IMR-90 (cell line): ENCODE results near the gene OCIAD1. TPM values are rescaled to one million over a fixed set of nuclear protein-coding genes. Genes with fewer than 3 reads are reported as not detected.

Source experiments
- ATAC-seq: fragments of 200-7000 bp; cut with Tn5 transposase; 2 replicates; pipeline ENCODE4 v1.9.1; 2020; ENCODE audit warnings: low read depth, mild to moderate bottlenecking, moderate library complexity
- BruUV-seq: library from RNA; stranded (reverse); fragments of 400-500 nt; replicated peaks from 2 replicates; lab custom pipeline; 2021; lab: Mats Ljungman, UMichigan
- CTCF ChIA-PET: fragments of 300-600 bp; formaldehyde crosslinking; extraction: SDS; loops from one replicate; lab custom pipeline; 2021; ENCODE audit warnings: antibody characterized with exemption; lab: Yijun Ruan, JAX
- POLR2A ChIA-PET: fragments of 300-600 bp; sonication (Branson Sonifier 250); formaldehyde crosslinking; loops from one replicate; lab custom pipeline; 2022; ENCODE audit warnings: antibody characterized with exemption; ENCODE audit not compliant: unreplicated experiment; lab: Charles Lee
- DNase-seq: peaks from one replicate; pipeline ENCODE4 v3.0.0; 2013
- H2AFZ ChIP-seq: replicated peaks from 2 replicates; pipeline ENCODE3; 2013; ENCODE audit warnings: low read length, mild to moderate bottlenecking; ENCODE audit not compliant: poor library complexity
- H2AK5ac ChIP-seq: 2 replicates; pipeline ENCODE4 v1.6.1; 2013; ENCODE audit warnings: low read depth, low read length, inconsistent platforms
- H2AK9ac ChIP-seq: replicated peaks from 2 replicates; pipeline ENCODE3; 2013; ENCODE audit warnings: mild to moderate bottlenecking, low read depth, low read length, moderate library complexity; ENCODE audit not compliant: poor library complexity
- H2BK120ac ChIP-seq: 2 replicates; pipeline ENCODE4 v1.6.1; 2013; ENCODE audit warnings: low read depth, low read length, inconsistent platforms
- H2BK15ac ChIP-seq: 3 replicates; pipeline ENCODE4 v1.6.1; 2013; ENCODE audit warnings: low read depth, low read length, inconsistent platforms
- H2BK20ac ChIP-seq: 2 replicates; pipeline ENCODE4 v1.6.1; 2013; ENCODE audit warnings: low read depth, mild to moderate bottlenecking, inconsistent platforms, low read length, moderate library complexity
- H2BK5ac ChIP-seq: 2 replicates; pipeline ENCODE4 v1.6.1; 2013; ENCODE audit warnings: mild to moderate bottlenecking, low read depth, low read length, inconsistent platforms; ENCODE audit not compliant: poor library complexity, severe bottlenecking
- H3K14ac ChIP-seq: replicated peaks from 2 replicates; pipeline ENCODE4 v1.6.1; 2013; ENCODE audit warnings: low read depth, low read length, inconsistent platforms
- H3K18ac ChIP-seq: 2 replicates; pipeline ENCODE4 v1.6.1; 2013; ENCODE audit warnings: low read depth, low read length, control low read depth
- H3K23ac ChIP-seq: 2 replicates; pipeline ENCODE4 v1.6.1; 2013; ENCODE audit warnings: low read depth, low read length, inconsistent platforms
- H3K27ac ChIP-seq: 2 replicates; pipeline ENCODE4 v1.5.1; 2013; ENCODE audit warnings: mild to moderate bottlenecking, control low read depth, low read length; ENCODE audit not compliant: insufficient read depth
- H3K27me3 ChIP-seq: 2 replicates; pipeline ENCODE4 v1.6.1; 2013; ENCODE audit warnings: low read length; ENCODE audit not compliant: control insufficient read depth, insufficient read depth
- H3K36me3 ChIP-seq: 2 replicates; pipeline ENCODE4 v1.6.1; 2013; ENCODE audit warnings: low read length, mixed read lengths; ENCODE audit not compliant: control insufficient read depth, insufficient read depth
- H3K4ac ChIP-seq: 2 replicates; pipeline ENCODE4 v1.6.1; 2013; ENCODE audit warnings: low read depth, low read length, inconsistent platforms
- H3K4me1 ChIP-seq: 2 replicates; pipeline ENCODE4 v1.6.1; 2013; ENCODE audit warnings: low read length, mixed read lengths; ENCODE audit not compliant: control insufficient read depth, insufficient read depth
- H3K4me2 ChIP-seq: 2 replicates; pipeline ENCODE4 v1.6.1; 2013; ENCODE audit warnings: low read depth, mild to moderate bottlenecking, control low read depth, low read length, moderate library complexity
- H3K4me3 ChIP-seq: 2 replicates; pipeline ENCODE4 v1.5.1; 2013; ENCODE audit warnings: low read depth, mild to moderate bottlenecking, control low read depth, low read length, moderate library complexity; ENCODE audit not compliant: insufficient read depth
- H3K56ac ChIP-seq: 2 replicates; pipeline ENCODE4 v1.6.1; 2013; ENCODE audit warnings: low read length, inconsistent platforms; ENCODE audit not compliant: insufficient read depth; ENCODE audit errors: extremely low read depth
- H3K79me1 ChIP-seq, 2 experiments: 2 replicates each; pipeline ENCODE4 v1.6.1; 2013; ENCODE audit warnings: low read length in 2 of 2, inconsistent platforms in 1 of 2, low read depth in 1 of 2
- H3K9ac ChIP-seq: 2 replicates; pipeline ENCODE4 v1.6.1; 2013; ENCODE audit warnings: low read depth, low read length, control low read depth
- H3K9me1 ChIP-seq: 2 replicates; pipeline ENCODE4 v1.6.1; 2013; ENCODE audit warnings: low read length, inconsistent platforms; ENCODE audit not compliant: insufficient read depth
- H3K9me3 ChIP-seq: 2 replicates; pipeline ENCODE4 v1.6.1; 2013; ENCODE audit warnings: low read length; ENCODE audit not compliant: control insufficient read depth, insufficient read depth
- H4K20me1 ChIP-seq: 2 replicates; pipeline ENCODE4 v1.6.1; 2013; ENCODE audit warnings: low read length, inconsistent platforms; ENCODE audit not compliant: insufficient read depth
- H4K5ac ChIP-seq: 2 replicates; pipeline ENCODE4 v1.6.1; 2013; ENCODE audit warnings: mild to moderate bottlenecking, low read depth, low read length, control low read depth
- H4K8ac ChIP-seq, 2 experiments: 2 replicates each; pipeline ENCODE4 v1.6.1; 2013; ENCODE audit warnings: low read depth in 2 of 2, low read length in 2 of 2, control low read depth in 1 of 2, inconsistent platforms in 1 of 2
- H4K91ac ChIP-seq: 2 replicates; pipeline ENCODE4 v1.6.1; 2013; ENCODE audit warnings: low read depth, low read length, inconsistent platforms; ENCODE audit not compliant: insufficient read depth
- BHLHE40 ChIP-seq: fragments of 150-350 bp; IDR thresholded peaks from 2 replicates; pipeline ENCODE4 v1.6.1; 2016; ENCODE audit warnings: mild to moderate bottlenecking, low read depth, low read length
- CEBPB ChIP-seq: IDR thresholded peaks from 2 replicates; pipeline ENCODE4 v1.6.1; 2012; ENCODE audit warnings: low read depth, low read length, improper control_type of control experiment
- CHD1 ChIP-seq: IDR thresholded peaks from 2 replicates; pipeline ENCODE4 v1.6.1; 2012; ENCODE audit warnings: low read depth, low read length, improper control_type of control experiment
- FOS ChIP-seq: fragments of 150-350 bp; IDR thresholded peaks from 2 replicates; pipeline ENCODE4 v1.6.1; 2016; ENCODE audit warnings: low read depth, low read length
- MAFK ChIP-seq: IDR thresholded peaks from 2 replicates; pipeline ENCODE4 v1.6.1; 2012; ENCODE audit warnings: low read depth, low read length, improper control_type of control experiment
- MAZ ChIP-seq: IDR thresholded peaks from 2 replicates; pipeline ENCODE4 v1.6.1; 2012; ENCODE audit warnings: low read depth, mild to moderate bottlenecking, low read length, improper control_type of control experiment, moderate library complexity, borderline replicate concordance
- NFE2L2 ChIP-seq: fragments of 150-350 bp; IDR thresholded peaks from 2 replicates; pipeline ENCODE4 v1.6.1; 2016; ENCODE audit warnings: low read depth, mild to moderate bottlenecking, low read length
- POLR2A ChIP-seq: IDR thresholded peaks from 2 replicates; pipeline ENCODE4 v1.6.1; 2012; ENCODE audit warnings: mild to moderate bottlenecking, low read depth, low read length
- RAD21 ChIP-seq: IDR thresholded peaks from 2 replicates; pipeline ENCODE4 v1.6.1; 2012; ENCODE audit warnings: low read length, improper control_type of control experiment
- RCOR1 ChIP-seq: IDR thresholded peaks from 2 replicates; pipeline ENCODE4 v1.6.1; 2012; ENCODE audit warnings: mild to moderate bottlenecking, low read length, improper control_type of control experiment; ENCODE audit not compliant: insufficient replicate concordance
- RFX5 ChIP-seq: IDR thresholded peaks from 2 replicates; pipeline ENCODE4 v1.8.0; 2012; ENCODE audit warnings: low read depth, mild to moderate bottlenecking, low read length, moderate library complexity
- dilution Hi-C: fragments of 300-500 bp; cut with HindIII; formaldehyde crosslinking; loops from one replicate; pipeline ENCODE4 v1.14.3; 2018; ENCODE audit warnings: low sequenced_read_pairs; ENCODE audit not compliant: unreplicated experiment
- in situ Hi-C: fragments of 300-500 bp; cut with MboI; formaldehyde crosslinking; loops from 3 replicates; pipeline ENCODE4 v1.14.3; 2019; ENCODE audit warnings: low sequenced_read_pairs, inconsistent platforms, mixed read lengths
- intact Hi-C: fragments of 100-400 bp; cut with micrococcal nuclease; formaldehyde crosslinking; loops from 2 replicates; pipeline ENCODE4 v1.10.0; 2022
- polyA plus RNA-seq, 3 experiments: library from polyadenylated mRNA; depleted of rRNA; stranded (reverse); fragments of >200 nt; gene quantifications; 2 replicates each; pipeline ENCODE4 v1.2.3, GENCODE V29; 2012; ENCODE audit warnings: low replicate concordance in 1 of 3
- total RNA-seq: library from RNA; depleted of rRNA; stranded (reverse); fragments of >200 nt; gene quantifications from 2 replicates; pipeline ENCODE4 v1.2.3, GENCODE V29; 2012
- TF ChIP-seq, protein P1 (sequence below): fragments of 150-350 bp; IDR thresholded peaks from 2 replicates; pipeline ENCODE4 v1.6.1; 2016; ENCODE audit warnings: low read depth, mild to moderate bottlenecking, low read length, moderate library complexity, borderline replicate concordance
- TF ChIP-seq, protein P2 (sequence below): conservative IDR thresholded peaks from 2 replicates; pipeline ENCODE4 v1.5.1; 2012; ENCODE audit warnings: mild to moderate bottlenecking, low read depth, low read length, improper control_type of control experiment

OCIAD1 gene
- total and polyA plus RNA-seq, 2 of the 4 experiments (the other 2 are of a cell fraction) = 86.9 to 112 TPM

DNA sequence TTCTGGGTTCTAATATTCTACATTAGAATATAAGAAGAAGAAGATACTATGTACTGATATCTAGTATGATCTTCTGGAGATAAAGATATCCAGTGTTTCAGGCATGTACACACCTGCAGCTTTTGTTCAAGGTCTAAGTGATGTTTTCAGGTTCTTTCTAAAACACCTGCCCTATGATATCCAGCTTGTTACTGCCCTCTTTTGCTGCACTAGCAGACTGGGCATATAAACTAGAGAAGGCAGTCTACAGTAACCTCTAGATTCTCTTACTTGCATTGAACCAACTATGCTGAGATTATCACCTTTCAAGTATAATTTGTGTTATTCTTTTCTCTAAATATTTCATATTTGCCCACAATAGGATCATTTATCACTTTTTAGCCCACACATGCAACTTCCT, 48.9 kb upstream of the OCIAD1 start (continued):
- TF ChIP-seq CHD1 (no peak), RFX5 (no peak), FOS (no peak), CEBPB (no peak)
- TF ChIP-seq, protein P1, sequence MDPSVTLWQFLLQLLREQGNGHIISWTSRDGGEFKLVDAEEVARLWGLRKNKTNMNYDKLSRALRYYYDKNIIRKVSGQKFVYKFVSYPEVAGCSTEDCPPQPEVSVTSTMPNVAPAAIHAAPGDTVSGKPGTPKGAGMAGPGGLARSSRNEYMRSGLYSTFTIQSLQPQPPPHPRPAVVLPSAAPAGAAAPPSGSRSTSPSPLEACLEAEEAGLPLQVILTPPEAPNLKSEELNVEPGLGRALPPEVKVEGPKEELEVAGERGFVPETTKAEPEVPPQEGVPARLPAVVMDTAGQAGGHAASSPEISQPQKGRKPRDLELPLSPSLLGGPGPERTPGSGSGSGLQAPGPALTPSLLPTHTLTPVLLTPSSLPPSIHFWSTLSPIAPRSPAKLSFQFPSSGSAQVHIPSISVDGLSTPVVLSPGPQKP = no peak

DNA sequence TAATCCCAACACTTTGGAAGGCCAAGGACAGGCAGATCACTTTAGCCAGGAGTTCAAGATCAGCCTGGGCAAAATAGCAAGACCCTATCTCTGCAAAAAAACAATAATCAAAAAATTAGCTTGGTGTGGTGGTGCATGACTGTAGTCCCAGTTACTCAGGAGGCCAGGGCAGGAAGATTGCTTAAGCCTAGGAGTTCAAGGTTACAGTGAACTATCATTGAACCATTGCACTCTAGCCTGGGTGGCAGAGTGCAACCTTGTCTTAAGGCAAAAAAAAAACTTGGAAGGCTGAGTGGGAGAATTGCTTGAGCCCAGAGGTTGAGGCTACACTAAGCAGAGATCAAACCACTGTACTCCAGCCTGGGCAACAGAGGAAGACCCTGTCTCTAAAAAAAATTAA, 45.6 kb upstream of the OCIAD1 start:
- H3K27me3 ChIP-seq = no peaks in the 10 kb centered on the region
- H3K36me3 ChIP-seq = no peaks in the 10 kb centered on the region
- no TSS peak for BruUV-seq
- no peak overlapping the region for H2BK5ac ChIP-seq
- H2AK5ac ChIP-seq = no peak overlapping the region
- H2BK15ac ChIP-seq = no peak overlapping the region
- no peak overlapping the region for H3K56ac ChIP-seq
- intact Hi-C loops (no loop called here), in situ Hi-C loops (no loop called here), dilution Hi-C loops (no loop called here)
- no peaks in the 10 kb centered on the region for H3K79me1 ChIP-seq
- 0 out of 2 replicates have a peak, but pooled peaks cover 3% of the 10 kb centered on the region for H3K9me1 ChIP-seq
- H3K18ac ChIP-seq = no peak overlapping the region
- no peak overlapping the region for H4K8ac ChIP-seq
- no peak overlapping the region for H2BK20ac ChIP-seq
- H3K14ac ChIP-seq = no peak overlapping the region
- H3K4me3 ChIP-seq = no peak overlapping the region
- H3K4me2 ChIP-seq = no peak overlapping the region
- ATAC-seq (no peak), DNase-seq (no peak)
- no peak overlapping the region for H4K5ac ChIP-seq
- ChIA-PET POLR2A (no interaction called here), CTCF (no interaction called here)
- no peak overlapping the region for H2AK9ac ChIP-seq
- no peak overlapping the region for H4K91ac ChIP-seq
- H3K9ac ChIP-seq = no peak overlapping the region
- no peaks in the 10 kb centered on the region for H4K20me1 ChIP-seq
- H3K27ac ChIP-seq = no peak overlapping the region
- no peak overlapping the region for H3K4ac ChIP-seq
- H2AFZ ChIP-seq = no peak overlapping the region
- no peak overlapping the region for H2BK120ac ChIP-seq
- no peaks in the 10 kb centered on the region for H3K9me3 ChIP-seq
- no peak overlapping the region for H3K23ac ChIP-seq
- H3K4me1 ChIP-seq = peaks cover 3% of the 10 kb centered on the region; the same call in 1 of the 2 replicates
- TF ChIP-seq CHD1 (no peak), FOS (no peak), RCOR1 (no peak), NFE2L2 (no peak), CEBPB (no peak), MAZ (no peak), BHLHE40 (no peak), MAFK (no peak), POLR2A (no peak), RAD21 (no peak), RFX5 (no peak)
- TF ChIP-seq, protein P2, sequence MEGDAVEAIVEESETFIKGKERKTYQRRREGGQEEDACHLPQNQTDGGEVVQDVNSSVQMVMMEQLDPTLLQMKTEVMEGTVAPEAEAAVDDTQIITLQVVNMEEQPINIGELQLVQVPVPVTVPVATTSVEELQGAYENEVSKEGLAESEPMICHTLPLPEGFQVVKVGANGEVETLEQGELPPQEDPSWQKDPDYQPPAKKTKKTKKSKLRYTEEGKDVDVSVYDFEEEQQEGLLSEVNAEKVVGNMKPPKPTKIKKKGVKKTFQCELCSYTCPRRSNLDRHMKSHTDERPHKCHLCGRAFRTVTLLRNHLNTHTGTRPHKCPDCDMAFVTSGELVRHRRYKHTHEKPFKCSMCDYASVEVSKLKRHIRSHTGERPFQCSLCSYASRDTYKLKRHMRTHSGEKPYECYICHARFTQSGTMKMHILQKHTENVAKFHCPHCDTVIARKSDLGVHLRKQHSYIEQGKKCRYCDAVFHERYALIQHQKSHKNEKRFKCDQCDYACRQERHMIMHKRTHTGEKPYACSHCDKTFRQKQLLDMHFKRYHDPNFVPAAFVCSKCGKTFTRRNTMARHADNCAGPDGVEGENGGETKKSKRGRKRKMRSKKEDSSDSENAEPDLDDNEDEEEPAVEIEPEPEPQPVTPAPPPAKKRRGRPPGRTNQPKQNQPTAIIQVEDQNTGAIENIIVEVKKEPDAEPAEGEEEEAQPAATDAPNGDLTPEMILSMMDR = no peak
- TF ChIP-seq, protein P1 = no peak
